Endometrial microvascular endothelial cells (primary cell): ENCODE data around the gene DSTN. TPM values are rescaled to one million over a fixed set of nuclear protein-coding genes. Genes with fewer than 3 reads are reported as not detected.

Source experiments
- in situ Hi-C: cut with HindIII; loops from 2 replicates; pipeline ENCODE4 v1.10.0; 2017; ENCODE audit warnings: low sequenced_read_pairs, low pct_unique_long_range_greater_than_20kb; ENCODE audit errors: inconsistent ontology term
- total RNA-seq: library from RNA; depleted of rRNA; stranded (reverse); fragments of >200 nt; gene quantifications from one replicate; pipeline ENCODE4 v1.2.3, GENCODE V29; 2015; ENCODE audit errors: inconsistent ontology term

The DSTN gene
- total RNA-seq, 1 donor from 2014 or later: 274 TPM

DNA sequence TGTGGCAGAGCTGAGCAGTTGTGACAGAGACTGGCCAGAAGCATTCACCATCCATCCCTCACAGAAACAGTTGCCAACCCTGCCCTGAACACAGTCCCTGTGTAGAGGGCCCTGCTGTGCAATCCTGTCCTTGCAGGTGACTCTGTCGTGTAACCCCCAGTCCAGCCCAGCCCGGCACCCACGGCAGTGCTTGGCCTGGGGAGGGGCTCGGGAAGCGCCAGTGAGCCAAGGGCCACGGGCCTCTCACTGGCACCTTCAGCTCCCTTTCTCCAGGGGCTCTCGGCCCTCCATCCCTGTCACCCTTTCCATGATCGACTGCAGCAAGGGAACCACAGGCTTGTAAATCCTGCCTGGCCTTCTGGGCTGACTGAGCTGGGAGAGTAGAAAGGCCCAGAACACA lies 59.1 kb downstream of the DSTN start:
- in situ Hi-C loops: no loop called here

DNA sequence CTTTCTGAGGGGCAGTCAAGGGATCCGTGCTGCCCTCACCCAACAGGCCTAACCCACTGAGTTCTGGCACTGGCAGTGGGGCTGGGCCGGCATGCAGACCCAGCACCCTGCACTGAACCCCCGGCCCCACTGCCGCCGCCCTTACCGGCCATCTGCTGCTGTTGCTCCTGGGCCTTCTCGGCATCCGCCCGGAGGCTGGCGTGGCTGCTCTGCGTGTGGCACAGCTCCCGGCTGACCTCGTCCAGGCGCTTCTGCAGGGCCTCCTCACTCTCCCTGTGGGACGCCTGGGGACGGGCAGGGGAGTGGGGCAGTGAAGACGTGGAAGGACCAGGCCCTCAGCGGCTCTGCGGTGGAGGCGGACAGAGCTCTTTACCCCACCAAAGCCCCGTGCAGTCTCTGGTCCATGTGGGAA lies 59.8 kb downstream of the DSTN start:
- in situ Hi-C loops: no loop called here

DNA sequence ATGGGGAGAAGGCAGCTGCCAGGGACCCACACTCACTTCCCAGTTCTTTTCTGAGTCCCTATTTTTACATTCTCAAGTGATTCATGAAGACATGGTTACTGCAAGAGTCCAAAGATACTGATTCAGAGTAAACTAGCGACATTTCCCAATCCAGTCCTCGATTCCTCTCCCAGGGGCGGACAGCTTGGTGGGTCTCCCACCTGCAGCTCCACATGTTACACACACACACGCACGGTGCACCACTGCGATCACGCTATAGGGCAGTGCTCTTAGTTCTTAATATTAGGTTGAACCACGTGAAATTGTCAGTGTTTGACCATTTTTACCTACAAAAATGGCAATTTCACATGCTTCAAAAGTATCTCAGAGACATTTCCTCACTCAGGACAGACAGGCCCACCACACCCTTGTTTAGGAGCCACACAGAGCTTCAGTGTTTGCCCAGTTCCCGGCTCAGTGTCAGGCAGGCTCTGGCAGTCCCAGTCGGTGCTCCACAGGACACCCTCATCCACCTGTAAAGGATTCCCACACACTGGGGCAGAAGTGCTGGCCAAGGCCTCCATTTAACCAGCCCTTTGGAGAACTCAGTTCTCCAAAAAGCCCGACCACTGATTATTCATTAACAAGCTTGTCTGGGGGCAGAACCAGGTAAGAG lies 60.4 kb downstream of the DSTN start:
- in situ Hi-C loops: no loop called here

DNA sequence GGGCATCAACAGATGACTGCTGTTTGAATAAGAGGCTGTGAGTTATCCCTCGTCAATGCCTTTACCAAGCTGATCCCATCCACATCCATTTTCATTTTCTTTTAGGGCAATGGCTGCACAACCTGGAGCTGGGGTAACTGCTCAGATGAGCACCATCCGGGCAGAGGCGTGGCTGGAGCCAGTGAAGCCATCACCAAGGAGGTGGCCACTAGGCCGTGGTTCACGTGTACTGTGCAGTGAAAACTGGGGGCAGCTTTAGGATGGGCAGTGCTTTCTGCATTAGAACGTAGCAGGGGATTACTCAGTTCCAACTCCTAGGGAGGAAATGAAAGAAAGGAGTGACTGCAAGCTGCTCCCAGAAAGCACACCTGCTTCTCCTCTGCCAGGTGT lies 60.9 kb downstream of the DSTN start:
- in situ Hi-C loops: no loop called here

DNA sequence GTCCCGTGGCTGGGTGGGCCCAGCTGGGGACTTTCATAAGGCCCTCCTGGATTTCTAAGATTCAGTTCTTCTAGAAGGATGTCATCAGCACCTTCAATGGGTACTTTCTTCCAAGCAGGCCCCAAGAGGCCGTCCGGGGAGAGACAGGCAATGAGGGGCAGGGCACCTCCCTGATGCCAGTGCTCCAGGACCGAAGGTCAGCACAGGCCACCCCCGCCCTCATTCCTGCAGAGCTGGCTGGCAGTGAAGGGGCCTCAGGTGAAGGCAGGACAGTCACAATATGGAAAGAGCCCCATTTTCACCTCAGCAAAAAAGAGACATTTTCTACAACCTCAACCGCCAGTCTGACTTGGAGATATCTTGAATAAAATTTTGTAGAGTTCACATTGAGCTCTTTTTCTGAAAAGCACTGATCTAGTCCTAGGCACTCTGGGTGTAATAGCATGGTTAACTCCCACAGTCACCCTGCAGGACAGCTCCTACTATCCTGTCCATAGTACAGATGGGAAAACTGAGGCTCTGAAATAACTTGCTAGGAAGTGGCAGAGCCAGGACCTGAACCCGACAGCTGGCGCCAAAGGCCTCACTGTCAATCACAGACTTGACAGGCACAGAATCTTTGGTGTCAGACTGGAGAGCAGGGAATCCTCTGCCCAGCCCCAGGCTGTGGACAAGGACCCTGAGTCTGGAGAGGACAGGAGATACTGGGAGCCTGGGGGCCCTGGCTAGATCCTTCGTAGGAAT lies 61.9 kb downstream of the DSTN start:
- in situ Hi-C loops: no loop called here

- in situ Hi-C loops: no loop called here
These were observed 63.5 kb downstream of the DSTN start for GRCh38 chr20:17633221-17633849.

- in situ Hi-C loops: no loop called here
These were observed 64.1 kb downstream of the DSTN start for GRCh38 chr20:17633850-17634500.

DNA sequence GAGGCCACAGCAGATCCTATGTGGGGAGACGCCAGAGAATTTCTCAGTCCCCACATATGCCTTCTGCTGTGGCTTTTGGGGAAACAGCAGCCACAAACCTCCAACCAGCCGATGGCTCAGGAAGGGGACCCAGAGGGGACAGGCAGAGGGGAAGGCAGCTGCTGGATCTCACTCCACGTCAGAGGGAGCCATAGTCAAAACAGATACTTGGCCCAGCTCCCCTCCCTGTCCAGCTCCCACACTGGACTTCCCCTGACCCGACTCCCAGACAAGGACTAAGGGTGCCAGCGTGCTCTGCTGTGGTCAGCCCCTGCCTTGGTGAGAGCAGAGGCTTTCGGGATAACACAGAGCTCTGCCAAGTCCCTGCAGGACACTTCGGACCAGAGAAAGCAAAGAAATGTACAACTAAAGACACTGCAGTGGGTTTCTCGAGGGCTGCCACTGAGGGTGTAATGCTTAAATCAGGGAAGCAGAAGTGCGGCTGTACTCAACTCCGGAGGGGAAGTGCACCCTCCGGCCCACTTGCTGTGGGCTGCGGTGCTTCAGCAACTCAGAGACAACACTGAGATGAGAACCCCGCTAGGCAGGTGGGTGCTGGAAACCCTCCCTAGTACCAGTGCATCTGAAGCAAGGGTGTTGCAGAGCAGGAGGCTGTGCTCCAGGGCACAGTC lies 64.9 kb downstream of the DSTN start:
- in situ Hi-C loops: no loop called here

GRCh38 chr20:17635332-17636244 lies 65.7 kb downstream of the DSTN start:
- in situ Hi-C loops: no loop called here

DNA sequence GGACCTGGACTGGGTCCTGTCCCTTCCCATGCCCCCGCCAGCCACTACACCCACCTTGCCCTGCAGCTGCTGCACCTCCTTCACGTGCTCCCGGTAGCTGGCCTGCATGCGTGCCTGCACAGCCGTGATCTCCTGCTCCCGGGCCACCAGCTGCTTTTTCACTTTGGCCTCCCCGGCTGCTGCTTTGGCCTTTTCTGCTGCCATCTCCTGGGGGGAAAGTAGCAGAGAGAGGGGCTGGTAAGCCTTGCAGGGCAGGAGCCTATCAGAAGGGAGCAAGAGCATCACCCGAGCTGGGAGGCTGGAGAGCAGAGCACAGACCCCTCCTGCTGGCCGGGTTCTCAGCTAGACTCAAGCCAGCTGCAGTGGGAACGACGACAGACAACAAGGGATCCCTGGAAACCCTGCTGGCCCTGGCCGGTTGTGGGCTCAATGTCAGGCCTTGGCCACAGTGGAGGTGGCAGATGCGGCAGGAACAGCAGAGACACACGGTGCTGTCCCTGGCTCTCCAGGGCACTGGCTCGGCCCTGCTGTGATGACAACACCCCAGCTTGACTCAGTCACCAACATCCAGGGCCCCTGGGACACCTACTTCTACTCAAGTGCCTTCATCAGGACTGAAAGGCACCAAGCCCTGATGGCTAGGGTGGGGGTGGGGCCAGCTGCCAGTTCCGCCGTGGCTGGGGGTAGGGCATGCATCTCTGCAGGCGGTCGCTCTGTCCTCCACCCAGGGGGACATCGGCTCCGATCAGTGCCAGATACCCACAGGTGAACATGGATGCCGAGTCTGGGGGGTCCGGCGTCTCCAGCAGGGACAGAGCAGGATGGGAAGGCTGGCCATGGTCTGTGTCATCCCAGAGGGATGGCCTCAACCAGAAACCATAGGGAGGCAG lies 66.9 kb downstream of the DSTN start:
- in situ Hi-C loops: no loop called here

DNA sequence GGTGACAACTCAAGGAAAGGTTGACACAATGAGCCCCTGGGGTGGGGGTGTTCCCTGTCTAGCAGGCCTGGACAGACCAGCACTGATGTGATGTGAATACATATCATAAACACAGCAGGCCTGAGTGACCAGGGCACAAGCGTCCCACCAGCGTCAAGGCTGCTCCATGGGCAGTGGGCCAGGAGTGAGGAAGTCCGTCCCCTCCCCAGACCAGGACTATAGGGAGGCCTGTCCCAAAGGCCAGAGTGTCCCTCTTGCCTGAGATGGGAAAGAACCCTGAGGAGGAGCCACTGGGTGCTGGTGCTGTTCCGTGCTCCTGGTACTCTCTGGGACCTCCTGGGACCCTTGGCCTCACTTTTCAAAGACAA lies 67.5 kb downstream of the DSTN start:
- in situ Hi-C loops: no loop called here

DNA sequence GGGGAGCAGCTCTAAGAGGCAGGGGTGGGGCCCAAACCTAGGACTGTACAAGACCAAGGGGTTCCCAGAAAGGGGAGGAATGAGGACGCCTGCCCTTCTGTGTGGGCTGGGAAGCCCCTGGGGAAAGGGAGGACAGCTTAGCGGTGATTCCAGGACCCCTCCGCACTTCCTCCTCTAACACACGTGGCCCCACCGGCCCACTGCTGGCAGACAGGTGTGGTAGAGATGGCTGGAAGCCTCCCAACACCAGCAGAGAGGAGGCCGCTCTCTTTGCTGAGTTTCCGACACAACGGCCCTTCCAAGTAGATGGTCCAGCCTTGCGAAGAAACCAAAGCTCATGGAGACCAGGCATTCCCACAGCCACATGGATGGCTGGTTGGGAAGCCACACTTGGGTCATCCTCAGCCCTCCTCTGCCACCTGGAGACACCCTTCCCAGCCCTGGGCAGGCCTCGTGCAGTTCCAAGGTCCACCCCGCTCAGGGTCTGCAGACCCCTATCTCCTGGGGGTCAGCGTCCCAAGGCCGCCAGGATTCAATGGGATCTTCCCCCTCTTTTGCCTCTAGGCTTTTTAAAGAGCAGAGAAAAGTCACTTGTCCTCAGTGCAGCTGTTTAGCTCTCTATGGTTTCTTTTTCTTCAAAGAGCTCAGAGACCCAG lies 68.2 kb downstream of the DSTN start:
- in situ Hi-C loops: no loop called here

DNA sequence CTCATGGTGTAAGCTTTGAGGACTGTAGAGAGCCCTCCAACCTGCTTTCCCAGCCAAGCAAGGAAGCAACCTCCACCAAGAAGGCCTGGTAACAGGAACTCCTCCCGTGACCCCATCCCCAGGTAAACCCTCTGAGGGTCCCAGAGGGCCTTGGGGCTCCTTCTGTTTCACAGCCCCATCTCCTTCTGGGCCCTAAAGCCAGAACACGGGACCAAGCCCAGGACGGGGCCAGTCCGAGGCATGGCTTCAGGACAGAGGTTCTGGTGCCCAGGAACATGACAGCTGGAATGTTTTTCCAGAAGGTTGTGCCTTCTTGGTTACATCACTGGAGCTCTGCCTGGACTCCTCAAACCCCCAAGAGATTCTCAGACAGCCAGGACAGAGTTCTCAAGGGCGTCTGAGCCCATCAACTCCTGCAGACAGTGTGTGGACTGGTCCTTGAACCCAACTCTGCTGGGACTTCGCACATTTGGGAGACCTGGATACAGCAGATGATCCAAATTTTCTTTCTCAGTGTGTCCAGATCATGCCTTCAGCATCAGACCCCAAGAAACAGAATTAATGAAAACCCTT lies 69.0 kb downstream of the DSTN start:
- in situ Hi-C loops: no loop called here

- in situ Hi-C loops: no loop called here
These were observed 70.4 kb downstream of the DSTN start for GRCh38 chr20:17640146-17640874.

DNA sequence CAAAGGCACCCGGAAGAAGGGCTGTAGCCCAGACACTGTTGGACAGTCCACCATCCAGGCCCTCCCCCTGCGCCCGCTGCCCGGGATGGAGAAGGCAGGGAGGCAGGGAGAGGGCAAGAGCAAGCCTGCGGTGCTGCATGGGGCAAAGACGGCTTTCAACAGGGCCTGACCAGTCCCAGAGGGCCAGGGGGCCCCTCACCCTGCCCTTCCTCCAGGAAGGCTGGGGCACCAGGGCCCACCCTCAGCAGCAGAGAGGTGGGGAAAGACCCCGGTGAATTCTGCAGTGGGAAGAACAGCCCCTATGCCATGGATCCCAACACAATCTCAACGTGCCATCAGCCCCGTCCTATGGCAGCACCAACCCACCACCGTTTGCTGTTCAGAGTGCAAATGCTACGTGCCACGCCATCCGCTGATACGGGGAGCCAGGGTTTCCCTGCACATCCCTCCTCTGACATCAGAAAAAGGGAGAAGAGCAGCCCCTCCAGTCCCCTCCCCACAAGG lies 71.1 kb downstream of the DSTN start:
- in situ Hi-C loops: no loop called here

GRCh38 chr20:17641520-17641964 lies 71.7 kb downstream of the DSTN start:
- in situ Hi-C loops: no loop called here
